Heart right ventricle (tissue), 16 donors: ENCODE data around the gene BRD9. TPM values are rescaled to one million over a fixed set of nuclear protein-coding genes. Genes with fewer than 3 reads are reported as not detected.

ENCODE experiments used
- ATAC-seq, 8 donors: fragments of 200-7000 bp; cut with Tn5 transposase; one replicate each; pipeline ENCODE4 v1.9.1; 2020; ENCODE audit warnings: mild to moderate bottlenecking in 8 of 8, moderate library complexity in 8 of 8, moderate number of reproducible peaks in 1 of 8
- DNase-seq, 2 donors: peaks; one replicate each; pipeline ENCODE4 v3.0.0-alpha.2; 2020
- H3K27ac ChIP-seq, 10 donors: fragments of 200-600 bp; sonication (generic) in 2 of 10; one replicate each; pipeline versions ENCODE4 v1.5.0 to v1.8.0; 2020 to 2022; ENCODE audit warnings: mild to moderate bottlenecking in 3 of 10
- H3K27me3 ChIP-seq, 7 donors: fragments of 200-600 bp; one replicate each; pipeline ENCODE4 v1.8.0; 2021 to 2022; ENCODE audit warnings: mild to moderate bottlenecking in 2 of 7
- H3K36me3 ChIP-seq, 9 donors: fragments of 200-600 bp; sonication (generic) in 1 of 9; one replicate each; pipeline versions ENCODE4 v1.5.0 to v1.8.0; 2020 to 2022; ENCODE audit warnings: mild to moderate bottlenecking in 2 of 9
- H3K4me1 ChIP-seq, 9 donors: fragments of 200-600 bp; sonication (generic) in 1 of 9; one replicate each; pipeline versions ENCODE4 v1.5.0 to v1.8.0; 2020 to 2022; ENCODE audit warnings: mild to moderate bottlenecking in 4 of 9
- H3K4me3 ChIP-seq, 10 donors: fragments of 200-600 bp; sonication (generic) in 2 of 10; one replicate each; pipeline versions ENCODE4 v1.5.0 to v1.8.0; 2020 to 2022; ENCODE audit warnings: mild to moderate bottlenecking in 7 of 10, moderate library complexity in 2 of 10
- H3K9me3 ChIP-seq, 11 donors: fragments of 200-600 bp in 10 of 11; sonication (generic) in 2 of 11; one replicate each; pipeline versions ENCODE4 v1.5.0 to v1.8.0; 2013 to 2022; ENCODE audit warnings: mild to moderate bottlenecking in 2 of 11, control low read depth in 1 of 11, moderate library complexity in 1 of 11
- WGBS, 2 donors: extraction: QIAGEN DNeasy Blood & Tissue Kit; methylation state at CpG; one replicate each; pipeline ENCODE4 v1.1.7; 2013; ENCODE audit warnings: inconsistent platforms in 1 of 2; 5-methylcytosine and 5-hydroxymethylcytosine counted together
- intact Hi-C, 10 donors: fragments of 100-400 bp; cut with DNase I; formaldehyde crosslinking; loops; one replicate each; pipeline versions ENCODE4 v1.11.1 to v1.14.2; 2022
- polyA plus RNA-seq, 2 donors: library from polyadenylated mRNA; stranded (reverse); fragments of 200-250 nt; gene quantifications; one replicate each; pipeline ENCODE4 v1.2.3, GENCODE V29; 2013
- total RNA-seq, 10 donors: library from RNA; stranded (reverse); fragmentation: NEBNext Ultra II Directional in 3 of 10; extraction: Animal tissue kit (Norgen Biotek cat#: 25700) in 3 of 10; gene quantifications; one replicate each; pipeline versions ENCODE4 v1.2.1 to v1.2.4, GENCODE V29; 2021 to 2023
- TF ChIP-seq, protein P1 (sequence below), 9 donors: fragments of 200-600 bp; sonication (generic) in 2 of 9; IDR thresholded peaks; one replicate each; pipeline versions ENCODE4 v1.5.0 to v1.8.0; 2021 to 2022; ENCODE audit warnings: antibody characterized with exemption in 9 of 9, mild to moderate bottlenecking in 5 of 9, moderate library complexity in 1 of 9
- donor health status: Arrhythmogenic right ventricular cardiomyopathy.
- donor health status: ischemic (EF 13 %, LVEDD 7.1; RV severe dilation, severe dysfunction).
- donor health status: healthy with polysubstance abuse.
- donor health status: DM: no; HTN: yes; CAD: no.
- donor health status: DM: no; HTN: no; CAD: no.
- donor health status: ischemic (EF 25% LVEDD 6.9; RV normal size, moderate dysfunction).
- donor health status: ischemic (EF 25% LVEDD 5.7; RV mildly dilated, moderate dysfunction).
- donor health status: healthy.
- donor health status: DM: yes; HTN: yes; CAD: no.
- donor health status: Ischemic cardiomyopathy.
- donor health status: ischemic (EF 35%, LVEDD 5.7; RV mildly dilated, moderate dysfunction).
- donor health status: nonischemic (EF 11% LVEDD 7.7; RV severe dilation, severe dysfunction).
- donor health status: DM: yes; HTN: yes; CAD: no.
- donor health status: PGD.
- donor health status: ischemic (EF 29% LVEDD 5.4; RV normal size, mild dysfunction).
- donor health status: nonischemic (EF 23%, LVEDD 6.1; RV moderate dilation, normal function).

BRD9 gene
- total and polyA plus RNA-seq, 12 donors: 16.7 to 42.6 (median 26.0) TPM

DNA sequence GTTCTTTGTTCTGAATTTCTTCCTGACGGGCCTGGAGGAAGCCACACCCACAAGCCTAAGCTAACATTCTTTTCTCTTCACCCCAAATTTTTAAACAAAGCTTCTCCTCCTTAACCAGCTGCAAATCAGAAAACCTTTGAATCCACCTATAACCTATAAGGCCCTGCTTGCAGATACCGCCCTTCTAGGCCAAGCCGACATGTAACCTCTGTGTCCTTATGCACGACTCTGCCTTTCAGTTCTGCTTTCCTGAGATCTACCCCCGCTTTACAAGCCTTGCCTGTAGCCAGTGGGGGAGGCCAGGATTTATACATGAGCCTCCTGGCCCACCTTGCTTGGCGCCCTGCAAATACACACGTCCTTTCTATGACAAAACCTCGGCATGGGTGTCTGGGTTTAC is 19.3 kb downstream of the BRD9 start:
- DNase-seq (no peak), ATAC-seq (peak in 1 of 8 donors; percentile 7)
- TF ChIP-seq, protein P1, sequence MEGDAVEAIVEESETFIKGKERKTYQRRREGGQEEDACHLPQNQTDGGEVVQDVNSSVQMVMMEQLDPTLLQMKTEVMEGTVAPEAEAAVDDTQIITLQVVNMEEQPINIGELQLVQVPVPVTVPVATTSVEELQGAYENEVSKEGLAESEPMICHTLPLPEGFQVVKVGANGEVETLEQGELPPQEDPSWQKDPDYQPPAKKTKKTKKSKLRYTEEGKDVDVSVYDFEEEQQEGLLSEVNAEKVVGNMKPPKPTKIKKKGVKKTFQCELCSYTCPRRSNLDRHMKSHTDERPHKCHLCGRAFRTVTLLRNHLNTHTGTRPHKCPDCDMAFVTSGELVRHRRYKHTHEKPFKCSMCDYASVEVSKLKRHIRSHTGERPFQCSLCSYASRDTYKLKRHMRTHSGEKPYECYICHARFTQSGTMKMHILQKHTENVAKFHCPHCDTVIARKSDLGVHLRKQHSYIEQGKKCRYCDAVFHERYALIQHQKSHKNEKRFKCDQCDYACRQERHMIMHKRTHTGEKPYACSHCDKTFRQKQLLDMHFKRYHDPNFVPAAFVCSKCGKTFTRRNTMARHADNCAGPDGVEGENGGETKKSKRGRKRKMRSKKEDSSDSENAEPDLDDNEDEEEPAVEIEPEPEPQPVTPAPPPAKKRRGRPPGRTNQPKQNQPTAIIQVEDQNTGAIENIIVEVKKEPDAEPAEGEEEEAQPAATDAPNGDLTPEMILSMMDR (IDR thresholded peaks at IDR 0.05): no peak
- intact Hi-C loops: no loop called here
- WGBS, 2 donors: 75 to 79% methylated on average over 8 of the region's 8 CpGs
- peak overlapping the region in 1 of 10 donors; percentile 8 for H3K27ac ChIP-seq
- peaks cover 10 to 100% (median 58%) of the 10 kb centered on the region in 9 donors for H3K36me3 ChIP-seq
- no peaks in the 10 kb centered on the region for H3K9me3 ChIP-seq
- H3K27me3 ChIP-seq: no peaks in the 10 kb centered on the region
- H3K4me3 ChIP-seq: no peak overlapping the region
- H3K4me1 ChIP-seq: peaks cover 0 to 18% (median 0%) of the 10 kb centered on the region in 9 donors

DNA sequence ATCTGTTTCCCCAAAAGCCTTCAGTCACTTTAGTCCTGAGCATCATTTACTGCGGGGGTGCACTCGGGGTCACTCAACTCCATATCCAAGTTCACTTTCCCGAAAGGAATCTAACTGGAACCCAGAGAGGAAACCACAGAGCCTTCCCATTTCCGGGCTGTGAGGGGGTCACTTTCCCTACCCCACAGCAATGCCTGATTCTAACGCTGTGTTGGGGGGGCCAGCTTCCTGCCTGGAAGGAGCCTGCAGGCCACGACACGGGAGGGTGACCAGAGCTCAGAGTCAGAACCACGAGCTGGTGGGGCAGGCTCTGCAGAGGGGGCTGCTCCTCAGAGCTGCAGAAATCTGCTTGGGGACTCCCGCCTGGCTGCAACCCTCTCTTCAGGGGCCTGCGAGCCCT is 20.3 kb downstream of the BRD9 start:
- no peak overlapping the region for H3K27ac ChIP-seq
- no peaks in the 10 kb centered on the region for H3K9me3 ChIP-seq
- TF ChIP-seq, protein P1 (IDR thresholded peaks at IDR 0.05): no peak
- ATAC-seq (peak in 4 of 8 donors; percentile 4 to 60 (median 26)), DNase-seq (no peak)
- peaks cover 0 to 18% (median 0%) of the 10 kb centered on the region in 9 donors for H3K4me1 ChIP-seq
- no peaks in the 10 kb centered on the region for H3K27me3 ChIP-seq
- H3K36me3 ChIP-seq: peaks cover 10 to 100% (median 54%) of the 10 kb centered on the region in 9 donors
- intact Hi-C loops: no loop called here
- H3K4me3 ChIP-seq: no peak overlapping the region
- 66 to 80% methylated on average over 10 of the region's 10 CpGs for WGBS, 2 donors

DNA sequence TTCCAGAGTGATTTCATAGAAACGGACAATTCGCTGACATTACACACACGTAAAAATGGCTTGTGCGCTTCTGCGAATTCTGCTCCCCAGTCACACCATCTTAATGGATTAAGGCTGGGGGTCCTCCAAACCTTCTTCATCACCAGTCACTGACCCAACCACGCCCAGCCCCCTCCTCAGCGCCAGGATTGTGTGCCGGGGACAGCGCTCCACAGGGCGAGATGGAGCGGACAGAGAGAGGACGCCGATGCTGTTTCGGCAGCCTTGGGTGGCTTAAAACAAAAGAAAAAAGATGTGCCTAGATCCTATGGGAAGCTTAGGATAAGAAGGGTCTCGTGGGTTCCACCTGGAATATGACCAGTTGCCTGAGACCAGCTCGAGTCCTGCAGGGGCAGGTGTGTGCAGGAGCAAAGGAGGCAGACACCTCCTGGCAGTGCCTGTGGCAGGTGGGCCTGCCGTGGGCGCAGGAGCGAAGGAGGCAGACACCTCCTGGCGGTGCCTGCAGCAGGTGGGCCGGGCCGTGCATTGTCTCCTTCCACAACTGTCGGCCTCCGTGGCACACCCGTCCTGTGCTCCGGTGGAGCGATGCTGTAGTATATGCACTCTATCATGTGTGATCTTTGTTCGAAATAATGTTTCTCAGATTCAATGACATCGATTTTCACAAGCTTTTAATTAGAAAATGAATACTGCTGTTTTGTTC is 20.9 kb downstream of the BRD9 start:
- ATAC-seq (peak in 1 of 8 donors; percentile 17), DNase-seq (no peak)
- no peaks in the 10 kb centered on the region for H3K9me3 ChIP-seq
- H3K4me1 ChIP-seq: peaks cover 0 to 18% (median 0%) of the 10 kb centered on the region in 9 donors
- peaks cover 4 to 100% (median 52%) of the 10 kb centered on the region in 9 donors for H3K36me3 ChIP-seq
- H3K27ac ChIP-seq: no peak overlapping the region
- H3K27me3 ChIP-seq: no peaks in the 10 kb centered on the region
- H3K4me3 ChIP-seq: no peak overlapping the region
- intact Hi-C loops: no loop called here
- 94 to 96% methylated on average over 29 of the region's 29 CpGs for WGBS, 2 donors
- TF ChIP-seq, protein P1 (IDR thresholded peaks at IDR 0.05): no peak

DNA sequence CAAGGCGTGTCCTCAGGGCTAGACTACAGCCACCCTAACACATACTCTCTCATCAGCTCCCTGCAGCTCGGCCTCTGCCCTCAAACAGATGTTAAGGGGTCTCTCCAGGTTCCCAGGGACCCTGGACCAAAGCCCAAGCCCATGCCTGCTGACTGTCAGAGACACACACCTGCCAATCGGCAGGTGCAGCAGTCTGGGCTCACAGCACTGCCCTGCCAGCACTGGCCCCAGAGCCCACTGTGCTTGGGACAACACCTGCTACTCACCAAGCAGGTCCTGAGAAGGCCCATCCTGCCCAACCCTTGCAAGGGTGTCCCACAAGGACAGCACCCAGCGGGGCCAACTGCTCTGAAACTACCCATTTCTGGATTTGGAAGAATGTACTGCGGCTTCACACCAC is 21.6 kb downstream of the BRD9 start:
- H3K4me1 ChIP-seq: peaks cover 0 to 18% (median 0%) of the 10 kb centered on the region in 9 donors
- H3K4me3 ChIP-seq: no peak overlapping the region
- TF ChIP-seq, protein P1 (IDR thresholded peaks at IDR 0.05): no peak
- no peak for ATAC-seq
- intact Hi-C loops: no loop called here
- peaks cover 3 to 100% (median 51%) of the 10 kb centered on the region in 9 donors for H3K36me3 ChIP-seq
- H3K9me3 ChIP-seq: no peaks in the 10 kb centered on the region
- no peak overlapping the region for H3K27ac ChIP-seq
- no peaks in the 10 kb centered on the region for H3K27me3 ChIP-seq
- WGBS, 2 donors: 96 to 98% methylated on average over 5 of the region's 5 CpGs
- no peak for DNase-seq
